Measurements from ENCODE around the gene RNF19B.

- TF ChIP-seq BRCA1 (IDR thresholded peaks at IDR 0.05; ENCODE audit: low read depth, low read length) (no peak), POLR2AphosphoS5 (IDR thresholded peaks at IDR 0.05; ENCODE audit: low read depth, low read length) (no peak), CTCF (IDR thresholded peaks at IDR 0.05; ENCODE audit: control extremely low read depth in 1 of 3, insufficient read depth in 1 of 3, low read depth in 1 of 3, low read length in 3 of 3) (no peak), CEBPB (IDR thresholded peaks at IDR 0.05; ENCODE audit: low read depth, low read length) (no peak), POLR2A (IDR thresholded peaks at IDR 0.05; ENCODE audit: control extremely low read depth in 1 of 2, low read depth in 2 of 2, low read length in 2 of 2) (no peak), TAF7 (optimal IDR thresholded peaks at IDR 0.05; ENCODE audit: borderline replicate concordance, low read depth, low read length) (no peak), SP4 (IDR thresholded peaks at IDR 0.05; ENCODE audit: low read length) (no peak), EZH2 (IDR thresholded peaks at IDR 0.05; ENCODE audit: low read depth, low read length, severe bottlenecking) (no peak), JUN (IDR thresholded peaks at IDR 0.05; ENCODE audit: low read depth, low read length) (no peak)
- TF ChIP-seq, protein P1, sequence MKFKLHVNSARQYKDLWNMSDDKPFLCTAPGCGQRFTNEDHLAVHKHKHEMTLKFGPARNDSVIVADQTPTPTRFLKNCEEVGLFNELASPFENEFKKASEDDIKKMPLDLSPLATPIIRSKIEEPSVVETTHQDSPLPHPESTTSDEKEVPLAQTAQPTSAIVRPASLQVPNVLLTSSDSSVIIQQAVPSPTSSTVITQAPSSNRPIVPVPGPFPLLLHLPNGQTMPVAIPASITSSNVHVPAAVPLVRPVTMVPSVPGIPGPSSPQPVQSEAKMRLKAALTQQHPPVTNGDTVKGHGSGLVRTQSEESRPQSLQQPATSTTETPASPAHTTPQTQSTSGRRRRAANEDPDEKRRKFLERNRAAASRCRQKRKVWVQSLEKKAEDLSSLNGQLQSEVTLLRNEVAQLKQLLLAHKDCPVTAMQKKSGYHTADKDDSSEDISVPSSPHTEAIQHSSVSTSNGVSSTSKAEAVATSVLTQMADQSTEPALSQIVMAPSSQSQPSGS (IDR thresholded peaks at IDR 0.05; ENCODE audit: low read length) = no peak
Measured at GRCh38 chr1:32919811-32920733, 44.5 kb downstream of the RNF19B start.
